ENCODE data around the gene CERS3. TPM values are rescaled to one million over a fixed set of nuclear protein-coding genes. Genes with fewer than 3 reads are reported as not detected.

Gene CERS3
- polyA plus RNA-seq, 1 of the 3 experiments (the other 2 are of a cell fraction): not detected

DNA sequence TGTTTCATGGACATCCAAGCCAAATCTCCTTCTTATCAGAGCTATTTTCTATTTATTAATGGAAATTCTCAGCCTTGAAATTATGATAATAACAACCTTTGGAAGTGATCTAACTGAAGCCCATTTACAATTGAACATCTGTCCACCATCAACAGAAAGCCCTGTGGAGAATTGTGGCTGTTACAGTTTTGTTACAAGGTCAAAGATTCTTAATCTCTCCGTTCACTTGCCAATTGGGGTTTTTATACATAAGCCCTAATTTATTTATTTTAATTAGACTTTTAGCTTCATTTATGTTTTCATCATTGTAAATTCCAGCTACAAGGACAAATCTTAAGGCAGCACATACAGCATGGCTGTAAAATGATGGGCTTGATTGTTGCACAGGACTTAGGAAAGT is 3.3 kb downstream of the CERS3 start:
- POLR2A ChIA-PET: no interaction called here
- H3K79me2 ChIP-seq (ENCODE audit: insufficient read depth): no peaks in the 10 kb centered on the region
- H3K27ac ChIP-seq (ENCODE audit: low read depth in 2 of 2, low read length in 1 of 2): no peak overlapping the region
- no peak overlapping the region for H3K4me3 ChIP-seq (ENCODE audit: low read depth in 2 of 2, low read length in 1 of 2)
- H4K20me1 ChIP-seq (ENCODE audit: insufficient read depth): no peaks in the 10 kb centered on the region
- no peaks in the 10 kb centered on the region for H3K4me1 ChIP-seq (ENCODE audit: control insufficient read depth in 1 of 2, insufficient read depth in 2 of 2, low read depth in 1 of 2, low read length in 1 of 2)
- no peaks in the 10 kb centered on the region for H3K27me3 ChIP-seq (ENCODE audit: insufficient read depth)
- 17% methylated on average over 1 of the region's 1 CpG for whole genome bisulfite sequencing (ENCODE audit: low lambda C conversion rate)
- no peaks in the 10 kb centered on the region for H3K9me2 ChIP-seq
- TF ChIP-seq MEF2A (IDR thresholded peaks at IDR 0.05; ENCODE audit: borderline replicate concordance, low read depth) (no peak), TCF12 (IDR thresholded peaks at IDR 0.05) (no peak)
- TF ChIP-seq, protein P1, sequence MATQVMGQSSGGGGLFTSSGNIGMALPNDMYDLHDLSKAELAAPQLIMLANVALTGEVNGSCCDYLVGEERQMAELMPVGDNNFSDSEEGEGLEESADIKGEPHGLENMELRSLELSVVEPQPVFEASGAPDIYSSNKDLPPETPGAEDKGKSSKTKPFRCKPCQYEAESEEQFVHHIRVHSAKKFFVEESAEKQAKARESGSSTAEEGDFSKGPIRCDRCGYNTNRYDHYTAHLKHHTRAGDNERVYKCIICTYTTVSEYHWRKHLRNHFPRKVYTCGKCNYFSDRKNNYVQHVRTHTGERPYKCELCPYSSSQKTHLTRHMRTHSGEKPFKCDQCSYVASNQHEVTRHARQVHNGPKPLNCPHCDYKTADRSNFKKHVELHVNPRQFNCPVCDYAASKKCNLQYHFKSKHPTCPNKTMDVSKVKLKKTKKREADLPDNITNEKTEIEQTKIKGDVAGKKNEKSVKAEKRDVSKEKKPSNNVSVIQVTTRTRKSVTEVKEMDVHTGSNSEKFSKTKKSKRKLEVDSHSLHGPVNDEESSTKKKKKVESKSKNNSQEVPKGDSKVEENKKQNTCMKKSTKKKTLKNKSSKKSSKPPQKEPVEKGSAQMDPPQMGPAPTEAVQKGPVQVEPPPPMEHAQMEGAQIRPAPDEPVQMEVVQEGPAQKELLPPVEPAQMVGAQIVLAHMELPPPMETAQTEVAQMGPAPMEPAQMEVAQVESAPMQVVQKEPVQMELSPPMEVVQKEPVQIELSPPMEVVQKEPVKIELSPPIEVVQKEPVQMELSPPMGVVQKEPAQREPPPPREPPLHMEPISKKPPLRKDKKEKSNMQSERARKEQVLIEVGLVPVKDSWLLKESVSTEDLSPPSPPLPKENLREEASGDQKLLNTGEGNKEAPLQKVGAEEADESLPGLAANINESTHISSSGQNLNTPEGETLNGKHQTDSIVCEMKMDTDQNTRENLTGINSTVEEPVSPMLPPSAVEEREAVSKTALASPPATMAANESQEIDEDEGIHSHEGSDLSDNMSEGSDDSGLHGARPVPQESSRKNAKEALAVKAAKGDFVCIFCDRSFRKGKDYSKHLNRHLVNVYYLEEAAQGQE (IDR thresholded peaks at IDR 0.05; ENCODE audit: low read depth, low read length): no peak
- no peak overlapping the region for H3K4me2 ChIP-seq
- CTCF ChIA-PET: interaction anchor here (1.2 to 2.5 kb wide), 2 partner anchors 18 to 176 kb away, joined by 3 to 11 read pairs; no protein-coding TSS in a partner anchor
- no peaks in the 10 kb centered on the region for H3K9me3 ChIP-seq
- H3F3A ChIP-seq (replicated peaks; ENCODE audit: insufficient read depth): no peaks in the 10 kb centered on the region
- no peak overlapping the region for H3K9ac ChIP-seq
- H3K36me3 ChIP-seq (replicated peaks in 1 of 2; ENCODE audit: control insufficient read depth in 1 of 2, insufficient read depth in 2 of 2, low read length in 1 of 2): no peaks in the 10 kb centered on the region
- H2AFZ ChIP-seq (ENCODE audit: low read depth): no peak overlapping the region
- no peak for DNase-seq

DNA sequence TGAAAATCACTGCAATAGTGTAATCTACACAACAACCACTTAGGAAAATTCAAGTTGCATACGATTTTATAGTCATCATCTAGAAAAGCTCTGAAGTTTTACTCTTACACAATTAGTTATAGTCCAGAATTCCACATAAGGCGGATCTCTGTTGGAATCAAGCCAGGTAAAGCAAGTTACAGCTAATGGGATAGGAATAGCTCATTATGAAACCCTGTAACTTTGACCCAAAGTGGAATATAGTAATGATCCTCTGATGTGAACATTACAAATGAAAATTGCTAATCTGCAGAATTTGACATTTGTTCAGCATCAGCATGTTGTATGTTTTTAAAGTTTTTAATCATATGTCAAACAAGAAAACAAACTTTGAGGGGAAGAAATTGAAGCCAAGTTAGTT is 4.4 kb downstream of the CERS3 start:
- Histone ChIP-seq H3K27ac (ENCODE audit: low read depth in 2 of 2, low read length in 1 of 2) (no peak overlapping the region), H3K27me3 (ENCODE audit: insufficient read depth) (no peaks in the 10 kb centered on the region), H4K20me1 (ENCODE audit: insufficient read depth) (no peaks in the 10 kb centered on the region), H3K9me2 (no peaks in the 10 kb centered on the region), H3K9me3 (no peaks in the 10 kb centered on the region), H3K9ac (no peak overlapping the region), H3K79me2 (ENCODE audit: insufficient read depth) (no peaks in the 10 kb centered on the region), H3K4me2 (no peak overlapping the region), H3K4me3 (ENCODE audit: low read depth in 2 of 2, low read length in 1 of 2) (no peak overlapping the region), H3F3A (replicated peaks; ENCODE audit: insufficient read depth) (no peaks in the 10 kb centered on the region), H3K4me1 (ENCODE audit: control insufficient read depth in 1 of 2, insufficient read depth in 2 of 2, low read depth in 1 of 2, low read length in 1 of 2) (no peaks in the 10 kb centered on the region), H2AFZ (ENCODE audit: low read depth) (no peak overlapping the region), H3K36me3 (replicated peaks in 1 of 2; ENCODE audit: control insufficient read depth in 1 of 2, insufficient read depth in 2 of 2, low read length in 1 of 2) (no peaks in the 10 kb centered on the region)
- no peak for DNase-seq
- TF ChIP-seq RFX5 (IDR thresholded peaks at IDR 0.05; ENCODE audit: low read length) (no peak), POLR2AphosphoS5 (IDR thresholded peaks at IDR 0.05; ENCODE audit: low read depth, low read length) (no peak), JUND (IDR thresholded peaks at IDR 0.05) (no peak), TAF1 (IDR thresholded peaks at IDR 0.05; ENCODE audit: borderline replicate concordance, low read depth, low read length) (no peak), ELF1 (IDR thresholded peaks at IDR 0.05) (no peak), RCOR1 (IDR thresholded peaks at IDR 0.05; ENCODE audit: low read length) (no peak)
- TF ChIP-seq, protein P2, sequence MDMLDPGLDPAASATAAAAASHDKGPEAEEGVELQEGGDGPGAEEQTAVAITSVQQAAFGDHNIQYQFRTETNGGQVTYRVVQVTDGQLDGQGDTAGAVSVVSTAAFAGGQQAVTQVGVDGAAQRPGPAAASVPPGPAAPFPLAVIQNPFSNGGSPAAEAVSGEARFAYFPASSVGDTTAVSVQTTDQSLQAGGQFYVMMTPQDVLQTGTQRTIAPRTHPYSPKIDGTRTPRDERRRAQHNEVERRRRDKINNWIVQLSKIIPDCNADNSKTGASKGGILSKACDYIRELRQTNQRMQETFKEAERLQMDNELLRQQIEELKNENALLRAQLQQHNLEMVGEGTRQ (IDR thresholded peaks at IDR 0.05; ENCODE audit: borderline replicate concordance, low read depth, low read length): no peak
- TF ChIP-seq, protein P3, sequence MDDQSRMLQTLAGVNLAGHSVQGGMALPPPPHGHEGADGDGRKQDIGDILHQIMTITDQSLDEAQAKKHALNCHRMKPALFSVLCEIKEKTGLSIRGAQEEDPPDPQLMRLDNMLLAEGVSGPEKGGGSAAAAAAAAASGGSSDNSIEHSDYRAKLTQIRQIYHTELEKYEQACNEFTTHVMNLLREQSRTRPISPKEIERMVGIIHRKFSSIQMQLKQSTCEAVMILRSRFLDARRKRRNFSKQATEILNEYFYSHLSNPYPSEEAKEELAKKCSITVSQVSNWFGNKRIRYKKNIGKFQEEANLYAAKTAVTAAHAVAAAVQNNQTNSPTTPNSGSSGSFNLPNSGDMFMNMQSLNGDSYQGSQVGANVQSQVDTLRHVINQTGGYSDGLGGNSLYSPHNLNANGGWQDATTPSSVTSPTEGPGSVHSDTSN (IDR thresholded peaks at IDR 0.05): no peak
- POLR2A ChIA-PET: no interaction called here
- CTCF ChIA-PET: interaction anchor here (2.5 kb wide), 1 partner anchor 175 kb away, joined by 11 read pairs; no protein-coding TSS in a partner anchor
- WGBS (ENCODE audit: low lambda C conversion rate): 9% methylated on average over 2 of the region's 2 CpGs
